Liver (tissue), 3 donors: ENCODE results near the gene QSOX1.

Experiments
- EGR1 ChIP-seq, 2 donors: IDR thresholded peaks; 2 replicates each; pipeline ENCODE4 v1.6.1; 2016 to 2018; ENCODE audit warnings: antibody characterized with exemption in 2 of 2, low read depth in 2 of 2
- GABPA ChIP-seq, 2 donors: IDR thresholded peaks in 1 of 2; conservative IDR thresholded peaks in 1 of 2; 2 replicates each; pipeline ENCODE4 v1.6.1; 2016; ENCODE audit warnings: antibody characterized with exemption in 2 of 2, mild to moderate bottlenecking in 1 of 2, moderate library complexity in 1 of 2
- TAF1 ChIP-seq: conservative IDR thresholded peaks from 2 replicates; pipeline ENCODE4 v1.6.1; 2016; ENCODE audit warnings: antibody characterized with exemption, mild to moderate bottlenecking
- YY1 ChIP-seq: IDR thresholded peaks from 2 replicates; pipeline ENCODE4 v1.6.1; 2016; ENCODE audit warnings: antibody characterized with exemption, mild to moderate bottlenecking
- TF ChIP-seq, protein P1 (sequence below): fragments of 150-350 bp; IDR thresholded peaks from 2 replicates; pipeline ENCODE4 v1.5.1; 2017; ENCODE audit warnings: improper control_type of control experiment, low read depth, low read length; ENCODE audit not compliant: missing input control
- TF ChIP-seq, protein P2 (sequence below): IDR thresholded peaks from 2 replicates; pipeline ENCODE4 v1.6.1; 2016; ENCODE audit warnings: antibody characterized with exemption
- TF ChIP-seq, protein P3 (sequence below): IDR thresholded peaks from 2 replicates; pipeline ENCODE4 v1.6.1; 2016; ENCODE audit warnings: antibody characterized with exemption
- TF ChIP-seq, protein P4 (sequence below): IDR thresholded peaks from 2 replicates; pipeline ENCODE4 v1.6.1; 2016; ENCODE audit warnings: antibody characterized with exemption, mild to moderate bottlenecking
- donor health status: healthy.
- donor health status: healthy.

- no peak for TF ChIP-seq EGR1 (IDR thresholded peaks at IDR 0.05; ENCODE audit: low read depth in 2 of 2)
- TF ChIP-seq, protein P1, sequence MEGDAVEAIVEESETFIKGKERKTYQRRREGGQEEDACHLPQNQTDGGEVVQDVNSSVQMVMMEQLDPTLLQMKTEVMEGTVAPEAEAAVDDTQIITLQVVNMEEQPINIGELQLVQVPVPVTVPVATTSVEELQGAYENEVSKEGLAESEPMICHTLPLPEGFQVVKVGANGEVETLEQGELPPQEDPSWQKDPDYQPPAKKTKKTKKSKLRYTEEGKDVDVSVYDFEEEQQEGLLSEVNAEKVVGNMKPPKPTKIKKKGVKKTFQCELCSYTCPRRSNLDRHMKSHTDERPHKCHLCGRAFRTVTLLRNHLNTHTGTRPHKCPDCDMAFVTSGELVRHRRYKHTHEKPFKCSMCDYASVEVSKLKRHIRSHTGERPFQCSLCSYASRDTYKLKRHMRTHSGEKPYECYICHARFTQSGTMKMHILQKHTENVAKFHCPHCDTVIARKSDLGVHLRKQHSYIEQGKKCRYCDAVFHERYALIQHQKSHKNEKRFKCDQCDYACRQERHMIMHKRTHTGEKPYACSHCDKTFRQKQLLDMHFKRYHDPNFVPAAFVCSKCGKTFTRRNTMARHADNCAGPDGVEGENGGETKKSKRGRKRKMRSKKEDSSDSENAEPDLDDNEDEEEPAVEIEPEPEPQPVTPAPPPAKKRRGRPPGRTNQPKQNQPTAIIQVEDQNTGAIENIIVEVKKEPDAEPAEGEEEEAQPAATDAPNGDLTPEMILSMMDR, result no peak
- TF ChIP-seq, protein P2, sequence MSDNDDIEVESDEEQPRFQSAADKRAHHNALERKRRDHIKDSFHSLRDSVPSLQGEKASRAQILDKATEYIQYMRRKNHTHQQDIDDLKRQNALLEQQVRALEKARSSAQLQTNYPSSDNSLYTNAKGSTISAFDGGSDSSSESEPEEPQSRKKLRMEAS, result no peak
- no peak for TF ChIP-seq TAF1
- TF ChIP-seq GABPA (IDR thresholded peaks at IDR 0.05 in 1 of 2, conservative IDR thresholded peaks at IDR 0.05 in 1 of 2), result no peak
- TF ChIP-seq, protein P3, sequence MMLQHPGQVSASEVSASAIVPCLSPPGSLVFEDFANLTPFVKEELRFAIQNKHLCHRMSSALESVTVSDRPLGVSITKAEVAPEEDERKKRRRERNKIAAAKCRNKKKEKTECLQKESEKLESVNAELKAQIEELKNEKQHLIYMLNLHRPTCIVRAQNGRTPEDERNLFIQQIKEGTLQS, result no peak
- TF ChIP-seq, protein P4, sequence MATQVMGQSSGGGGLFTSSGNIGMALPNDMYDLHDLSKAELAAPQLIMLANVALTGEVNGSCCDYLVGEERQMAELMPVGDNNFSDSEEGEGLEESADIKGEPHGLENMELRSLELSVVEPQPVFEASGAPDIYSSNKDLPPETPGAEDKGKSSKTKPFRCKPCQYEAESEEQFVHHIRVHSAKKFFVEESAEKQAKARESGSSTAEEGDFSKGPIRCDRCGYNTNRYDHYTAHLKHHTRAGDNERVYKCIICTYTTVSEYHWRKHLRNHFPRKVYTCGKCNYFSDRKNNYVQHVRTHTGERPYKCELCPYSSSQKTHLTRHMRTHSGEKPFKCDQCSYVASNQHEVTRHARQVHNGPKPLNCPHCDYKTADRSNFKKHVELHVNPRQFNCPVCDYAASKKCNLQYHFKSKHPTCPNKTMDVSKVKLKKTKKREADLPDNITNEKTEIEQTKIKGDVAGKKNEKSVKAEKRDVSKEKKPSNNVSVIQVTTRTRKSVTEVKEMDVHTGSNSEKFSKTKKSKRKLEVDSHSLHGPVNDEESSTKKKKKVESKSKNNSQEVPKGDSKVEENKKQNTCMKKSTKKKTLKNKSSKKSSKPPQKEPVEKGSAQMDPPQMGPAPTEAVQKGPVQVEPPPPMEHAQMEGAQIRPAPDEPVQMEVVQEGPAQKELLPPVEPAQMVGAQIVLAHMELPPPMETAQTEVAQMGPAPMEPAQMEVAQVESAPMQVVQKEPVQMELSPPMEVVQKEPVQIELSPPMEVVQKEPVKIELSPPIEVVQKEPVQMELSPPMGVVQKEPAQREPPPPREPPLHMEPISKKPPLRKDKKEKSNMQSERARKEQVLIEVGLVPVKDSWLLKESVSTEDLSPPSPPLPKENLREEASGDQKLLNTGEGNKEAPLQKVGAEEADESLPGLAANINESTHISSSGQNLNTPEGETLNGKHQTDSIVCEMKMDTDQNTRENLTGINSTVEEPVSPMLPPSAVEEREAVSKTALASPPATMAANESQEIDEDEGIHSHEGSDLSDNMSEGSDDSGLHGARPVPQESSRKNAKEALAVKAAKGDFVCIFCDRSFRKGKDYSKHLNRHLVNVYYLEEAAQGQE, result peak; percentile 92
- no peak for TF ChIP-seq YY1
Observed at GRCh38 chr1:180241716-180242544, 87.3 kb downstream of the QSOX1 start.
